Neuronal stem cell (in vitro differentiated cells): ENCODE data around the gene OR2V1.

Source experiments
- DNase-seq: peaks from one replicate; pipeline ENCODE4 v3.0.0-alpha.2; 2013; ENCODE audit warnings: low spot score
- H2AFZ ChIP-seq: one replicate; pipeline ENCODE4 v1.6.1; 2013; ENCODE audit warnings: mild to moderate bottlenecking, low read length, inconsistent platforms
- H2AK5ac ChIP-seq: 2 replicates; pipeline ENCODE4 v1.6.1; 2013; ENCODE audit warnings: low read depth, mild to moderate bottlenecking, inconsistent platforms, low read length, moderate library complexity, mixed read lengths
- H2BK120ac ChIP-seq: 2 replicates; pipeline ENCODE4 v1.6.1; 2013; ENCODE audit warnings: low read depth, mild to moderate bottlenecking, inconsistent platforms, low read length, moderate library complexity, mixed read lengths
- H2BK12ac ChIP-seq: one replicate; pipeline ENCODE4 v1.6.1; 2013; ENCODE audit warnings: low read length, inconsistent platforms
- H2BK15ac ChIP-seq: 2 replicates; pipeline ENCODE4 v1.6.1; 2013; ENCODE audit warnings: mild to moderate bottlenecking, low read length, inconsistent platforms, mixed read lengths
- H2BK5ac ChIP-seq: one replicate; pipeline ENCODE4 v1.6.1; 2013; ENCODE audit warnings: inconsistent platforms, mild to moderate bottlenecking, low read length, moderate library complexity
- H3K14ac ChIP-seq: one replicate; pipeline ENCODE4 v1.6.1; 2013; ENCODE audit warnings: low read length, inconsistent platforms
- H3K18ac ChIP-seq: 2 replicates; pipeline ENCODE4 v1.6.1; 2013; ENCODE audit warnings: low read length, inconsistent platforms
- H3K23ac ChIP-seq: 2 replicates; pipeline ENCODE4 v1.6.1; 2013; ENCODE audit warnings: low read depth, mild to moderate bottlenecking, mixed read lengths, low read length, inconsistent platforms; ENCODE audit not compliant: poor library complexity
- H3K27ac ChIP-seq: replicated peaks from 3 replicates; pipeline ENCODE4 v1.5.1; 2013; ENCODE audit warnings: low read length, inconsistent platforms
- H3K27me3 ChIP-seq, 3 experiments: 2 replicates each; pipeline ENCODE4 v1.6.1; 2013; ENCODE audit warnings: low read length in 3 of 3, mild to moderate bottlenecking in 2 of 3, inconsistent platforms in 1 of 3, low read depth in 1 of 3, mixed read lengths in 1 of 3, moderate library complexity in 1 of 3; ENCODE audit not compliant: control insufficient read depth in 3 of 3, insufficient read depth in 3 of 3
- H3K36me3 ChIP-seq, 2 donors: replicated peaks in 1 of 2; 2 replicates each; pipeline ENCODE4 v1.6.1; 2013; ENCODE audit warnings: low read length in 2 of 2; ENCODE audit not compliant: control insufficient read depth in 2 of 2, insufficient read depth in 2 of 2
- H3K4ac ChIP-seq: 2 replicates; pipeline ENCODE4 v1.6.1; 2013; ENCODE audit warnings: inconsistent platforms, mild to moderate bottlenecking, low read length, moderate library complexity
- H3K4me1 ChIP-seq, 2 donors: 1 replicate in 1 of 2; 2 replicates in 1 of 2; pipeline ENCODE4 v1.6.1; 2013; ENCODE audit warnings: low read length in 2 of 2, low read depth in 1 of 2; ENCODE audit not compliant: control insufficient read depth in 2 of 2, insufficient read depth in 1 of 2
- H3K4me2 ChIP-seq: one replicate; pipeline ENCODE4 v1.6.1; 2013; ENCODE audit warnings: mild to moderate bottlenecking, low read length, inconsistent platforms; ENCODE audit not compliant: insufficient read depth, poor library complexity, severe bottlenecking
- H3K4me3 ChIP-seq, 2 donors: 2 replicates each; pipeline ENCODE4 v1.5.1; 2013; ENCODE audit warnings: low read length in 2 of 2, mild to moderate bottlenecking in 2 of 2, inconsistent platforms in 1 of 2, moderate library complexity in 1 of 2
- H3K79me1 ChIP-seq: one replicate; pipeline ENCODE4 v1.6.1; 2013; ENCODE audit warnings: low read depth, mild to moderate bottlenecking, inconsistent platforms, low read length, moderate library complexity
- H3K9ac ChIP-seq: one replicate; pipeline ENCODE4 v1.6.1; 2013; ENCODE audit warnings: mild to moderate bottlenecking, low read depth, low read length, inconsistent platforms; ENCODE audit not compliant: poor library complexity
- H3K9me3 ChIP-seq, 2 donors: replicated peaks in 1 of 2; 2 replicates each; pipeline versions ENCODE3 to v1.6.1; 2013; ENCODE audit warnings: low read length in 2 of 2, mild to moderate bottlenecking in 2 of 2, inconsistent platforms in 1 of 2, low read depth in 1 of 2, mixed read lengths in 1 of 2, moderate library complexity in 1 of 2; ENCODE audit not compliant: control insufficient read depth in 2 of 2, insufficient read depth in 1 of 2
- H4K8ac ChIP-seq: one replicate; pipeline ENCODE4 v1.6.1; 2013; ENCODE audit warnings: low read depth, mild to moderate bottlenecking, inconsistent platforms, low read length, moderate library complexity
- H4K91ac ChIP-seq: one replicate; pipeline ENCODE4 v1.6.1; 2013; ENCODE audit warnings: low read length, low read depth, mild to moderate bottlenecking, inconsistent platforms; ENCODE audit not compliant: poor library complexity
- WGBS, 2 donors: extraction: QIAGEN DNeasy Blood & Tissue Kit; methylation state at CpG; one replicate each; pipeline ENCODE4 v1.1.7; 2013; ENCODE audit warnings: missing lambda C conversion rate in 2 of 2, mixed read lengths in 1 of 2; ENCODE audit not compliant: insufficient read length in 2 of 2, insufficient replicate concordance in 1 of 2; ENCODE audit errors: extremely low coverage in 2 of 2; 5-methylcytosine and 5-hydroxymethylcytosine counted together

OR2V1 gene

GRCh38 chr5:181140766-181141165 is 9.8 kb upstream of the OR2V1 start:
- Histone ChIP-seq H3K9ac (no peak overlapping the region), H3K27ac (no peak overlapping the region), H3K18ac (no peak overlapping the region), H4K91ac (no peak overlapping the region), H3K27me3 (peaks cover 0 to 7% (median 0%) of the 10 kb centered on the region in 3 experiments), H3K4me3 (no peak overlapping the region), H3K36me3 (no peaks in the 10 kb centered on the region), H2AK5ac (no peak overlapping the region), H2BK12ac (no peak overlapping the region), H3K4me2 (no peak overlapping the region), H3K4me1 (no peaks in the 10 kb centered on the region), H2BK5ac (no peak overlapping the region), H3K14ac (no peak overlapping the region), H3K23ac (no peak overlapping the region), H3K9me3 (no peaks in the 10 kb centered on the region), H2BK120ac (no peak overlapping the region), H4K8ac (no peak overlapping the region), H2AFZ (no peak overlapping the region), H3K79me1 (no peaks in the 10 kb centered on the region), H2BK15ac (no peak overlapping the region), H3K4ac (no peak overlapping the region)
- DNase-seq: no peak
- WGBS, 2 donors: no CpG with 5 or more reads among the region's 3 CpGs

GRCh38 chr5:181138258-181138657 is 7.3 kb upstream of the OR2V1 start:
- no peak for DNase-seq
- Histone ChIP-seq H3K79me1 (no peaks in the 10 kb centered on the region), H3K36me3 (no peaks in the 10 kb centered on the region), H2AK5ac (no peak overlapping the region), H3K18ac (no peak overlapping the region), H2BK5ac (no peak overlapping the region), H3K14ac (no peak overlapping the region), H3K4ac (no peak overlapping the region), H4K8ac (no peak overlapping the region), H3K4me1 (peaks cover 0 to 3% of the 10 kb centered on the region in 2 donors), H2BK120ac (no peak overlapping the region), H3K27me3 (peaks cover 0 to 7% (median 0%) of the 10 kb centered on the region in 3 experiments), H2AFZ (no peak overlapping the region), H3K23ac (no peak overlapping the region), H3K9me3 (no peaks in the 10 kb centered on the region), H3K4me3 (no peak overlapping the region), H3K27ac (no peak overlapping the region), H2BK15ac (no peak overlapping the region), H3K9ac (no peak overlapping the region), H4K91ac (no peak overlapping the region), H2BK12ac (no peak overlapping the region), H3K4me2 (no peak overlapping the region)
- WGBS, 2 donors: no CpG with 5 or more reads among the region's 5 CpGs

- no peak overlapping the region for H4K8ac ChIP-seq
- no peak overlapping the region for H3K9ac ChIP-seq
- H2BK15ac ChIP-seq: no peak overlapping the region
- H3K36me3 ChIP-seq: no peaks in the 10 kb centered on the region
- no peak overlapping the region for H3K4ac ChIP-seq
- H3K4me2 ChIP-seq: no peak overlapping the region
- no peak for DNase-seq
- no peak overlapping the region for H3K27ac ChIP-seq
- H3K9me3 ChIP-seq: no peaks in the 10 kb centered on the region
- H2BK120ac ChIP-seq: no peak overlapping the region
- no peaks in the 10 kb centered on the region for H3K79me1 ChIP-seq
- no peak overlapping the region for H4K91ac ChIP-seq
- H2AFZ ChIP-seq: no peak overlapping the region
- no peak overlapping the region for H2BK12ac ChIP-seq
- no peak overlapping the region for H3K4me3 ChIP-seq
- H2BK5ac ChIP-seq: no peak overlapping the region
- no peak overlapping the region for H3K18ac ChIP-seq
- peaks cover 0 to 3% of the 10 kb centered on the region in 2 donors for H3K4me1 ChIP-seq
- H3K23ac ChIP-seq: no peak overlapping the region
- H3K14ac ChIP-seq: no peak overlapping the region
- H2AK5ac ChIP-seq: no peak overlapping the region
- H3K27me3 ChIP-seq: peaks cover 0 to 12% (median 0%) of the 10 kb centered on the region in 3 experiments
- no CpG with 5 or more reads among the region's 4 CpGs for WGBS, 2 donors
Measured at GRCh38 chr5:181136361-181136955, 5.5 kb upstream of the OR2V1 start.

- Histone ChIP-seq H3K4me2 (no peak overlapping the region), H2BK15ac (no peak overlapping the region), H3K4me1 (peaks cover 0 to 3% of the 10 kb centered on the region in 2 donors), H3K9me3 (no peaks in the 10 kb centered on the region), H4K91ac (no peak overlapping the region), H3K4me3 (no peak overlapping the region), H4K8ac (no peak overlapping the region), H3K79me1 (no peaks in the 10 kb centered on the region), H2BK12ac (no peak overlapping the region), H3K27me3 (peaks cover 0 to 23% (median 4%) of the 10 kb centered on the region in 3 experiments), H2BK5ac (no peak overlapping the region), H3K4ac (no peak overlapping the region), H3K9ac (no peak overlapping the region), H3K36me3 (no peaks in the 10 kb centered on the region), H2AFZ (no peak overlapping the region), H3K18ac (no peak overlapping the region), H3K27ac (no peak overlapping the region), H2AK5ac (no peak overlapping the region), H3K14ac (no peak overlapping the region), H3K23ac (no peak overlapping the region), H2BK120ac (no peak overlapping the region)
- no peak for DNase-seq
- no CpG with 5 or more reads among the region's 6 CpGs for WGBS, 2 donors
Measured at GRCh38 chr5:181134259-181134658, 3.3 kb upstream of the OR2V1 start.
